ENCODE data around the gene PATJ. TPM values are rescaled to one million over a fixed set of nuclear protein-coding genes. Genes with fewer than 3 reads are reported as not detected.

The PATJ gene
- total and polyA plus RNA-seq, 8 donors, result 14.8 to 45.4 (median 27.9) TPM

- DNase-seq (no peak), ATAC-seq (no peak), FAIRE-seq (no peak)
- WGBS, 2 donors, result 52 to 58% methylated on average over 14 of the region's 14 CpGs
- H3K27ac ChIP-seq, result no peak overlapping the region
- no peak overlapping the region for H3K4me3 ChIP-seq
- intact Hi-C loops (cut with DNase I), result no loop called here
- no peak for TF ChIP-seq CTCF (IDR thresholded peaks at IDR 0.05)
- H3K4me1 ChIP-seq, result peaks cover 0 to 5% (median 4%) of the 10 kb centered on the region in 3 donors
- peaks cover 0 to 9% (median 0%) of the 10 kb centered on the region in 4 donors for H3K27me3 ChIP-seq
- H3K36me3 ChIP-seq, result no peaks in the 10 kb centered on the region
- no peaks in the 10 kb centered on the region for H3K9me3 ChIP-seq
These were observed 455.9 kb downstream of the PATJ start for GRCh38 chr1:62198069-62198780.

GRCh38 chr1:62198781-62199125 lies 456.5 kb downstream of the PATJ start:
- intact Hi-C loops (cut with DNase I), result no loop called here
- no peak for FAIRE-seq
- peak in 2 of 6 donors; percentile 25 to 43 for DNase-seq

GRCh38 chr1:62207187-62207586 lies 464.9 kb downstream of the PATJ start:
- TF ChIP-seq CTCF (IDR thresholded peaks at IDR 0.05), result no peak
- ATAC-seq (no peak), DNase-seq (no peak), FAIRE-seq (no peak)
- Histone ChIP-seq H3K27ac (no peak overlapping the region), H3K4me3 (no peak overlapping the region), H3K27me3 (no peaks in the 10 kb centered on the region), H3K4me1 (no peaks in the 10 kb centered on the region), H3K9me3 (no peaks in the 10 kb centered on the region), H3K36me3 (no peaks in the 10 kb centered on the region)
- WGBS, 2 donors, result 98 to 99% methylated on average over 2 of the region's 2 CpGs
- intact Hi-C loops (cut with DNase I), result no loop called here

More at GRCh38 chr1:62198781-62199125, 456.5 kb downstream of the PATJ start:
- no peaks in the 10 kb centered on the region for H3K9me3 ChIP-seq
- no peaks in the 10 kb centered on the region for H3K36me3 ChIP-seq
- no peak overlapping the region for H3K27ac ChIP-seq
- H3K4me1 ChIP-seq, result peaks cover 0 to 5% (median 4%) of the 10 kb centered on the region in 3 donors
- no peak for TF ChIP-seq CTCF (IDR thresholded peaks at IDR 0.05)
- H3K27me3 ChIP-seq, result peaks cover 0 to 9% (median 0%) of the 10 kb centered on the region in 4 donors
- ATAC-seq, result peak; percentile 72 to 94 (median 84)
- no peak overlapping the region for H3K4me3 ChIP-seq
- 3 to 8% methylated on average over 3 of the region's 3 CpGs for WGBS, 2 donors

- no peaks in the 10 kb centered on the region for H3K36me3 ChIP-seq
- H3K27me3 ChIP-seq, result no peaks in the 10 kb centered on the region
- TF ChIP-seq CTCF (IDR thresholded peaks at IDR 0.05), result no peak
- no peaks in the 10 kb centered on the region for H3K9me3 ChIP-seq
- H3K27ac ChIP-seq, result no peak overlapping the region
- intact Hi-C loops (cut with DNase I), result no loop called here
- 92 to 93% methylated on average over 5 of the region's 5 CpGs for WGBS, 2 donors
- no peaks in the 10 kb centered on the region for H3K4me1 ChIP-seq
- ATAC-seq, result no peak
- no peak for FAIRE-seq
- DNase-seq, result no peak
- H3K4me3 ChIP-seq, result no peak overlapping the region
These were observed 465.8 kb downstream of the PATJ start for GRCh38 chr1:62208087-62208486.

GRCh38 chr1:62208970-62209369 lies 466.7 kb downstream of the PATJ start:
- intact Hi-C loops (cut with DNase I), result no loop called here
- no peak overlapping the region for H3K27ac ChIP-seq
- WGBS, 2 donors, result 1 to 38% methylated on average over 1 of the region's 1 CpG
- H3K4me3 ChIP-seq, result no peak overlapping the region
- no peaks in the 10 kb centered on the region for H3K36me3 ChIP-seq
- H3K4me1 ChIP-seq, result no peaks in the 10 kb centered on the region
- no peaks in the 10 kb centered on the region for H3K9me3 ChIP-seq
- DNase-seq (no peak), FAIRE-seq (no peak), ATAC-seq (no peak)
- no peaks in the 10 kb centered on the region for H3K27me3 ChIP-seq
- TF ChIP-seq CTCF (IDR thresholded peaks at IDR 0.05), result no peak
